GF-D8 (cell line): ENCODE data around the gene C3orf33.

ENCODE experiments used
- DNase-seq: peaks from one replicate; lab custom pipeline; 2025; lab: John Stamatoyannopoulos, UW

Gene C3orf33

DNA sequence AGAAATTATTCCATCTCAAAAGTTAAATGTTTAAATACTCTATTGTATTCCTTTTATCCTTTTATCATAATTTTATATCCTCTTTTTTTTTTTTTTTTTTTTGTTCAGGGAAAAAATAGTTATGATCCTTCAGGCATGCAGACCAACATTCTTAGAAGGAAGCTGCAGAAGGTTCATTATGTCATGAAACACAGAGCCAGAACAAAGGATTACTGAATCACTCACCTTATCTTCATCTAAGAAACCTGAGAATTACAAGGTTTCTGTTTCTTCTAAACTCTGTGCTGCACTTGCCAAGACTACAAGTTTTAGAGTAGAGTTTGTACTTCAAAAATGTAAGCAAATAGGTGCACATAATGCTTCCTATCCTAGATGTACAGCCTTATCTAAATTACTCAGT lies 64.5 kb downstream of the C3orf33 start:
- no peak for DNase-seq

DNA sequence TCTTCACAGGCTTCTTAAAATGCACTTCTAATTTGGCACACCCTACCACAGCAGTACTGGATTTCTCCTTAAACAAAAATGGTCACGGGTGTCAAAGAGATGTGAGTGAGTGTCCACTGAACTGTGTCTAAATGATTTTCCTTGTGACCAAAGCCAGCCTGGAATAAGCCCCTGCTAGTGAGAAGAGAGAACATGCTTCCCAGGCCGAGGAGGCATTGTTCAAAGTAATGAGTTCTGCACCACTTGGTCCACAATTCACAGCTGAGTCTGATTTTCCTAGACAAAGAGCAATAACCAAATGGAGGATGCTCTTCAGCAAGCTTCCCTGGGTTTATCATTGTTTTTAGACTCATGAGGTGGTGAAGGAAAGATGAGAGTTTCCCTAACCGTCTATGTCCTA lies 65.0 kb downstream of the C3orf33 start:
- DNase-seq, result no peak

- DNase-seq, result no peak
Observed at GRCh38 chr3:155739154-155739553, 66.9 kb downstream of the C3orf33 start.

DNA sequence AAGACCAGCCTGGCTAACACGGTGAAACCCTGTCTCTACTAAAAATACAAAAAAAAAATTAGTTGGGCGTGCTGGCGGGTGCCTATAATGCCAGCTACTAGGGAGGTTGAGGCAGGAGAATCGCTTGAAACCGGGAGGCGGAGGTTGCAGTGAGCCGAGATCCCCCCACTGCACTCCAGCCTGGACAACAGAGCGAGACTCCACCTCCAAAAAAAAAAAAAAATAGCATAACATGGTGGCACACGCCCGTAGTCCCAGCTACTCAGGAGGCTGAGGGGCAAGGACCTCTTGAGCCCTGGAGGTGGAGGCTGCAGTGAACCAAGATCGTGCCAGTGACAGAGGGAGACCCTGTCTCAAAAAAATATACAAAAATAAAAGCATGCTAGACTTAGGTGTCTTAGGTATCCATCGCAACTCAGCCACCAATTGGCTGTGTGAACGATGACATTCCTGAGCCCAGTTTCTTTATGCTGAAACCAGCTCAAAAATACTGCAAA lies 67.5 kb downstream of the C3orf33 start:
- no peak for DNase-seq

- DNase-seq, result peak; percentile 51
Observed at GRCh38 chr3:155737844-155738460, 68.1 kb downstream of the C3orf33 start.

DNA sequence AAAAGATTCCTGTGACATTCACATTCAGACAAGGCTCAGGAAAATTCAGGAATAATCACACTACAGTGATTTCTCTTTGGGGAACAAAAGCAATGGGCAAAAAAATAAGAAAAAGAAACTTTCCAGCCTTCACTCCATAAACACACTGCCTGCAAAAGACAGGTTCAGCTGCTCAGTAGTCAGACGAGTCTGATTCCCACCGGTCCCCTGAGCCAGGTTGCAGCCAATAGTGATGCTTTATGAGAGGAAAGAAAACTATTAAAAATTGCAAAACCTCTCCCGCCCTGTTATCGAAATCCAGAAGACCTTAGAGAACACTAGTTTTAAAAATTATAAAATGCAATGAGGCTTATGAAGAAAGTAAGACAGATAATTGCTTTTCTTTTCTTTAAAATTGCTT lies 69.7 kb downstream of the C3orf33 start:
- DNase-seq, result no peak

DNA sequence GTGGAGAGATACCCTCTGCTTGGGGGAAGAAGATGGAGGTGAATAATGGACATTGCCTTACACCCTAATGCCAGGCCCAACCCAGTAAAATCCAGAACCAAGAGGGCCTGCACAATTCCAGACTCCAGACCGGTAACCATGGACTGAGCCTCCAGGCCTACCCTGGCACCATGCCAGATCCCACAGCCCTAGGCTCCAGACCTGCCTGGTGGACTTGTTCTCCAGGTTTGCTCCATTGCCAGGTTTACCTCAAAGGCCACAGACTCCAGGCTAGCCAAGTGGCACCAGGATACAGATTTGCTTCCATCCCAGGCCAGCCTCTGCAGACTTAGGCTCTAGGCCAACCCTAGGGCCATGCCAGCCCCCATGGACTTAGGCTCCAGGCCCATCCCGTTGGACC lies 75.2 kb downstream of the C3orf33 start:
- DNase-seq, result no peak

DNA sequence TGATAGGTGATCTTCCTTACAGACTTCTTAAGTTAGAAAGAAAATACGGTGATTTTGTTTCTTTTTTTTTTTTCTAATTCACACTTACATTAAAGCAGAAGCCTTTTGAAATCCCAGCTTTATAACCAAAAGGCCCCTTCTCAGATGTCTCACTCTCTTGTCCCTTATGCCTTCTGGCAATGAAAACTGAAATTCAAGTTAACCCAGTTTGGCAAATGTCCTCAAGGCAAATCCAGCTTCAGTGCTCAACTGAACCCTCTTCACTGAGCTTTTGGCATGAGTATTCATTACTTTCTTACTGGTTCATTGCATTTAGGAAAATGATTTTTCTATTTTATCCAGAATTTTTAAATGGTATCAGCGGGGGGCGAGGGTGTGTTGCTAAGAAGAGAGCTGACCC lies 78.2 kb downstream of the C3orf33 start:
- no peak for DNase-seq

- no peak for DNase-seq
Observed at GRCh38 chr3:155714295-155714718, 91.8 kb downstream of the C3orf33 start.
